CD14-positive monocyte (primary cell): ENCODE measurements around the gene CYP39A1. TPM values are rescaled to one million over a fixed set of nuclear protein-coding genes. Genes with fewer than 3 reads are reported as not detected.

Experiments used
- DNase-seq, 3 donors: peaks; one replicate each; pipeline ENCODE4 v3.0.0-alpha.2; 2011 to 2022
- H2AFZ ChIP-seq: 2 replicates; pipeline ENCODE4 v1.6.0; 2012; ENCODE audit warnings: mild to moderate bottlenecking, low read depth, low read length, inconsistent platforms; ENCODE audit not compliant: insufficient read depth, poor library complexity, severe bottlenecking
- H3K27ac ChIP-seq, 2 donors: 1 replicate in 1 of 2; 2 replicates in 1 of 2; pipeline ENCODE4 v1.5.1; 2012 to 2013; ENCODE audit warnings: low read length in 2 of 2, control low read depth in 1 of 2, inconsistent platforms in 1 of 2, low read depth in 1 of 2, mild to moderate bottlenecking in 1 of 2
- H3K27me3 ChIP-seq, 2 donors: one replicate each; pipeline versions ENCODE4 v1.6.0 to v1.6.1; 2011 to 2013; ENCODE audit warnings: low read length in 2 of 2; ENCODE audit not compliant: control insufficient read depth in 2 of 2, insufficient read depth in 2 of 2
- H3K36me3 ChIP-seq, 2 donors: replicated peaks in 1 of 2; 1 replicate in 1 of 2; 2 replicates in 1 of 2; pipeline versions ENCODE4 v1.5.1 to v1.6.1; 2012 to 2013; ENCODE audit warnings: low read length in 2 of 2, control low read depth in 1 of 2, inconsistent platforms in 1 of 2, mild to moderate bottlenecking in 1 of 2; ENCODE audit not compliant: insufficient read depth in 2 of 2, control insufficient read depth in 1 of 2
- H3K4me1 ChIP-seq, 2 donors: 1 replicate in 1 of 2; 2 replicates in 1 of 2; pipeline versions ENCODE4 v1.5.1 to v1.6.1; 2012 to 2013; ENCODE audit warnings: low read length in 2 of 2, control low read depth in 1 of 2, inconsistent platforms in 1 of 2, mild to moderate bottlenecking in 1 of 2, moderate library complexity in 1 of 2; ENCODE audit not compliant: insufficient read depth in 2 of 2, control insufficient read depth in 1 of 2
- H3K4me2 ChIP-seq: replicated peaks from 2 replicates; pipeline ENCODE3; 2012; ENCODE audit warnings: low read length, moderate library complexity, mild to moderate bottlenecking; ENCODE audit not compliant: poor library complexity, severe bottlenecking; ENCODE audit errors: extremely low read depth
- H3K4me3 ChIP-seq, 3 experiments: fragments of 200-600 bp in 1 of 3; sonication (generic) in 1 of 3; replicated peaks in 1 of 3; 1 replicate in 2 of 3; 2 replicates in 1 of 3; pipeline ENCODE4 v1.5.1; 2011 to 2013; ENCODE audit warnings: low read length in 3 of 3, mild to moderate bottlenecking in 3 of 3, control low read depth in 2 of 3, low read depth in 2 of 3, inconsistent platforms in 1 of 3, moderate library complexity in 1 of 3
- H3K79me2 ChIP-seq: 2 replicates; pipeline ENCODE4 v1.6.0; 2012; ENCODE audit warnings: mild to moderate bottlenecking, control low read depth, inconsistent platforms, low read length, moderate library complexity; ENCODE audit not compliant: insufficient read depth
- H3K9ac ChIP-seq: 2 replicates; pipeline ENCODE4 v1.6.0; 2017; ENCODE audit warnings: low read length, mild to moderate bottlenecking; ENCODE audit not compliant: insufficient read depth, poor library complexity, severe bottlenecking
- H3K9me3 ChIP-seq, 2 donors: replicated peaks in 1 of 2; 1 replicate in 1 of 2; 2 replicates in 1 of 2; pipeline versions ENCODE4 v1.5.1 to v1.6.1; 2012 to 2013; ENCODE audit warnings: low read length in 2 of 2, control low read depth in 1 of 2; ENCODE audit not compliant: control insufficient read depth in 1 of 2, insufficient read depth in 1 of 2
- H4K20me1 ChIP-seq: 2 replicates; pipeline ENCODE4 v1.6.0; 2012; ENCODE audit warnings: mild to moderate bottlenecking, low read length, control low read depth, moderate library complexity; ENCODE audit not compliant: insufficient read depth
- H3K27ac Mint-ChIP-seq, 7 donors: one replicate each; pipeline ENCODE4 v1.8.0; 2020; ENCODE audit warnings: mild to moderate bottlenecking in 7 of 7, mixed read lengths in 7 of 7, moderate library complexity in 6 of 7, inconsistent platforms in 2 of 7
- H3K27me3 Mint-ChIP-seq, 3 donors: one replicate each; pipeline ENCODE4 v1.8.0; 2021 to 2022; ENCODE audit warnings: low read depth in 3 of 3, mild to moderate bottlenecking in 3 of 3, mixed read lengths in 3 of 3, moderate library complexity in 3 of 3, inconsistent platforms in 1 of 3
- H3K36me3 Mint-ChIP-seq, 2 donors: one replicate each; pipeline ENCODE4 v1.8.0; 2020; ENCODE audit warnings: mixed read lengths in 2 of 2, inconsistent platforms in 1 of 2, mild to moderate bottlenecking in 1 of 2
- H3K4me1 Mint-ChIP-seq: one replicate; pipeline ENCODE4 v1.8.0; 2020; ENCODE audit warnings: mild to moderate bottlenecking, mixed read lengths
- H3K4me3 Mint-ChIP-seq, 2 donors: one replicate each; pipeline ENCODE4 v1.8.0; 2020; ENCODE audit warnings: mild to moderate bottlenecking in 2 of 2, mixed read lengths in 2 of 2, moderate library complexity in 1 of 2
- H3K9me3 Mint-ChIP-seq, 7 donors: one replicate each; pipeline ENCODE4 v1.8.0; 2020 to 2022; ENCODE audit warnings: mixed read lengths in 7 of 7, mild to moderate bottlenecking in 6 of 7, moderate library complexity in 6 of 7, inconsistent platforms in 2 of 7
- CTCF ChIP-seq: fragments of 200-600 bp; IDR thresholded peaks from one replicate; pipeline ENCODE4 v1.8.0; 2022; ENCODE audit warnings: antibody characterized with exemption, mild to moderate bottlenecking
- WGBS: methylation state at CpG from one replicate; pipeline ENCODE4 v1.1.5; 2013; ENCODE audit warnings: missing lambda C conversion rate; ENCODE audit not compliant: insufficient coverage; 5-methylcytosine and 5-hydroxymethylcytosine counted together
- intact Hi-C, 2 donors: fragments of 100-400 bp; cut with micrococcal nuclease; formaldehyde crosslinking; loops; one replicate each; pipeline versions ENCODE4 v1.15.0 to v1.15.1; 2023
- polyA plus RNA-seq, 3 donors: library from polyadenylated mRNA; depleted of rRNA in 1 of 3; unstranded in 2 of 3; stranded (reverse) in 1 of 3; fragments of 300-500 nt in 2 of 3; fragments of >200 nt in 1 of 3; fragmentation: Illumina TruSeq in 2 of 3; gene quantifications; 1 replicate in 2 of 3; 2 replicates in 1 of 3; pipeline ENCODE4 v1.2.3, GENCODE V29; 2012 to 2021

CYP39A1 gene
- polyA plus RNA-seq, 3 donors, result not detected

GRCh38 chr6:46628976-46629375, 23.6 kb downstream of the CYP39A1 start:
- no CpG with 5 or more reads among the region's 3 CpGs for WGBS
- Histone ChIP-seq H3K79me2 (no peaks in the 10 kb centered on the region), H3K27ac (no peak overlapping the region), H3K9ac (no peak overlapping the region), H3K4me1 (no peaks in the 10 kb centered on the region), H2AFZ (no peak overlapping the region), H4K20me1 (no peaks in the 10 kb centered on the region), H3K27me3 (no peaks in the 10 kb centered on the region), H3K36me3 (no peaks in the 10 kb centered on the region), H3K9me3 (no peaks in the 10 kb centered on the region), H3K4me2 (no peak overlapping the region), H3K4me3 (no peak overlapping the region)
- H3K9me3 Mint-ChIP-seq, result no peaks in the 10 kb centered on the region
- peaks cover 0 to under 1% (median 0%) of the 10 kb centered on the region in 3 donors for H3K27me3 Mint-ChIP-seq
- no peak for DNase-seq
- no peak overlapping the region for H3K27ac Mint-ChIP-seq
- no peaks in the 10 kb centered on the region for H3K36me3 Mint-ChIP-seq
- intact Hi-C loops, result no loop called here
- H3K4me1 Mint-ChIP-seq, result no peaks in the 10 kb centered on the region
- no peak for TF ChIP-seq CTCF
- H3K4me3 Mint-ChIP-seq, result no peak overlapping the region

GRCh38 chr6:46628498-46628897, 24.1 kb downstream of the CYP39A1 start:
- no peak overlapping the region for H3K4me3 Mint-ChIP-seq
- WGBS, result no CpG with 5 or more reads among the region's 1 CpG
- TF ChIP-seq CTCF, result no peak
- no peak overlapping the region for H2AFZ ChIP-seq
- H3K9ac ChIP-seq, result no peak overlapping the region
- H3K36me3 ChIP-seq, result no peaks in the 10 kb centered on the region
- no peak overlapping the region for H3K27ac Mint-ChIP-seq
- no peak overlapping the region for H3K4me2 ChIP-seq
- no peaks in the 10 kb centered on the region for H3K27me3 ChIP-seq
- H3K27me3 Mint-ChIP-seq, result peaks cover 0 to 1% (median 0%) of the 10 kb centered on the region in 3 donors
- no peaks in the 10 kb centered on the region for H3K4me1 Mint-ChIP-seq
- H4K20me1 ChIP-seq, result no peaks in the 10 kb centered on the region
- no peaks in the 10 kb centered on the region for H3K79me2 ChIP-seq
- H3K36me3 Mint-ChIP-seq, result no peaks in the 10 kb centered on the region
- no peak overlapping the region for H3K27ac ChIP-seq
- no peaks in the 10 kb centered on the region for H3K4me1 ChIP-seq
- no peak for DNase-seq
- no peak overlapping the region for H3K4me3 ChIP-seq
- no peaks in the 10 kb centered on the region for H3K9me3 Mint-ChIP-seq
- H3K9me3 ChIP-seq, result no peaks in the 10 kb centered on the region
- intact Hi-C loops, result no loop called here
